A673 (cell line): Measurements from ENCODE around the gene WNK2.

ENCODE experiments used
- CTCF ChIP-seq: fragments of 300-800, 200-600 bp; sonication (generic); conservative IDR thresholded peaks from 2 replicates; pipeline ENCODE4 v1.5.1; 2017; ENCODE audit warnings: low read depth, mild to moderate bottlenecking, antibody characterized with exemption, low read length, moderate library complexity, mixed read lengths
- EZH2 ChIP-seq: fragments of 200-600 bp; sonication (generic); IDR thresholded peaks from 2 replicates; pipeline ENCODE4 v1.6.1; 2017; ENCODE audit warnings: borderline replicate concordance, low read depth, mild to moderate bottlenecking, mixed read lengths, antibody characterized with exemption, low read length; ENCODE audit not compliant: poor library complexity, severe bottlenecking

GRCh38 chr9:93185266-93186214 lies 1.6 kb downstream of the WNK2 start:
- TF ChIP-seq CTCF: no peak
- TF ChIP-seq EZH2: no peak
